Left lung (tissue), 10 donors: ENCODE measurements around the gene CAPZB. TPM values are rescaled to one million over a fixed set of nuclear protein-coding genes. Genes with fewer than 3 reads are reported as not detected.

Experiments
- ATAC-seq: fragments of 200-7000 bp; cut with Tn5 transposase; one replicate; pipeline ENCODE4 v1.9.1; 2020; ENCODE audit warnings: moderate library complexity
- DNase-seq, 4 donors: peaks; one replicate each; pipeline ENCODE4 v3.0.0-alpha.2; 2013 to 2020
- H3K27ac ChIP-seq, 2 donors: fragments of 200-600 bp; sonication (generic) in 1 of 2; one replicate each; pipeline versions ENCODE4 v1.5.0 to v1.8.0; 2020 to 2021
- H3K27me3 ChIP-seq, 2 donors: fragments of 200-600 bp; sonication (generic) in 1 of 2; one replicate each; pipeline versions ENCODE4 v1.5.0 to v1.8.0; 2020 to 2021
- H3K36me3 ChIP-seq, 2 donors: fragments of 200-600 bp; sonication (generic) in 1 of 2; one replicate each; pipeline versions ENCODE4 v1.5.0 to v1.8.0; 2020 to 2021
- H3K4me1 ChIP-seq, 2 donors: fragments of 200-600 bp; one replicate each; pipeline ENCODE4 v1.8.0; 2021
- H3K4me3 ChIP-seq, 2 donors: fragments of 200-600 bp; sonication (generic) in 1 of 2; one replicate each; pipeline versions ENCODE4 v1.5.0 to v1.8.0; 2020 to 2021; ENCODE audit warnings: mild to moderate bottlenecking in 1 of 2
- H3K9me3 ChIP-seq, 2 donors: fragments of 200-600 bp; sonication (generic) in 1 of 2; one replicate each; pipeline versions ENCODE4 v1.5.0 to v1.8.0; 2020 to 2021
- intact Hi-C, 2 donors: fragments of 100-400 bp; cut with DNase I; formaldehyde crosslinking; loops; one replicate each; pipeline versions ENCODE4 v1.11.2 to v1.14.2; 2022
- polyA plus RNA-seq, 6 donors: library from polyadenylated mRNA; unstranded; fragments of 120-200 nt; gene quantifications; one replicate each; pipeline ENCODE4 v1.2.1, GENCODE V29; 2013; ENCODE audit not compliant: insufficient read length in 6 of 6
- total RNA-seq, 2 donors: library from RNA; stranded (reverse); fragmentation: NEBNext Ultra II Directional; extraction: Animal tissue kit (Norgen Biotek cat#: 25700); gene quantifications; one replicate each; pipeline ENCODE4 v1.2.1, GENCODE V29; 2021
- TF ChIP-seq, protein P1 (sequence below), 2 donors: fragments of 200-600 bp; sonication (generic) in 1 of 2; IDR thresholded peaks; one replicate each; pipeline versions ENCODE4 v1.5.0 to v1.8.0; 2021; ENCODE audit warnings: antibody characterized with exemption in 2 of 2
- donor health status: DM: no; HTN: yes; CAD: no.
- donor health status: DM: no; HTN: no; CAD: no.

CAPZB gene
- total and polyA plus RNA-seq, 8 donors: 223 to 327 (median 256) TPM

DNA sequence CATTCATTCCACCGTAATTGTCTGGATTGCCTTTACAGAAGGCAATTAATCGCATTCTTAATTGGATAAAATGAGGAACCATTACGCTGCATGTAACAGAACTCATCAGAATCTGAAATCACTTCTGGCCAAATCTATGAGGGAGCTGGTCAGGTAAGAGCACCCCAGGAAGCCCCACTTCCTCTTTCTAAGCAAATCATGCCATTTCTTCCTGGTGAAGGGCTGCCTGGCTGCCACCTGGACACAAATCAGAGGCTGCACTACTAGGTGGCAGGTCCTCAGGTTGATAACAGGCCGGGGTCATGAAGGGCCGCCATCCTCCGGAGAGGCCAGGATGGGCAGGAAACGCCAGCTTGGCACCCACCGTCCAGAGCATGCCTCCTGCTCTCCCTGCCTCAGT lies 73.7 kb downstream of the CAPZB start:
- ATAC-seq: no peak
- peaks cover 14 to 20% of the 10 kb centered on the region in 2 donors for H3K4me1 ChIP-seq
- H3K27ac ChIP-seq: no peak overlapping the region
- no peak overlapping the region for H3K4me3 ChIP-seq
- TF ChIP-seq, protein P1, sequence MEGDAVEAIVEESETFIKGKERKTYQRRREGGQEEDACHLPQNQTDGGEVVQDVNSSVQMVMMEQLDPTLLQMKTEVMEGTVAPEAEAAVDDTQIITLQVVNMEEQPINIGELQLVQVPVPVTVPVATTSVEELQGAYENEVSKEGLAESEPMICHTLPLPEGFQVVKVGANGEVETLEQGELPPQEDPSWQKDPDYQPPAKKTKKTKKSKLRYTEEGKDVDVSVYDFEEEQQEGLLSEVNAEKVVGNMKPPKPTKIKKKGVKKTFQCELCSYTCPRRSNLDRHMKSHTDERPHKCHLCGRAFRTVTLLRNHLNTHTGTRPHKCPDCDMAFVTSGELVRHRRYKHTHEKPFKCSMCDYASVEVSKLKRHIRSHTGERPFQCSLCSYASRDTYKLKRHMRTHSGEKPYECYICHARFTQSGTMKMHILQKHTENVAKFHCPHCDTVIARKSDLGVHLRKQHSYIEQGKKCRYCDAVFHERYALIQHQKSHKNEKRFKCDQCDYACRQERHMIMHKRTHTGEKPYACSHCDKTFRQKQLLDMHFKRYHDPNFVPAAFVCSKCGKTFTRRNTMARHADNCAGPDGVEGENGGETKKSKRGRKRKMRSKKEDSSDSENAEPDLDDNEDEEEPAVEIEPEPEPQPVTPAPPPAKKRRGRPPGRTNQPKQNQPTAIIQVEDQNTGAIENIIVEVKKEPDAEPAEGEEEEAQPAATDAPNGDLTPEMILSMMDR (IDR thresholded peaks at IDR 0.05): no peak
- DNase-seq: no peak
- H3K9me3 ChIP-seq: no peaks in the 10 kb centered on the region
- intact Hi-C loops: no loop called here
- H3K36me3 ChIP-seq: peaks cover 0 to 25% of the 10 kb centered on the region in 2 donors
- no peaks in the 10 kb centered on the region for H3K27me3 ChIP-seq

- TF ChIP-seq, protein P1 (IDR thresholded peaks at IDR 0.05): no peak
- intact Hi-C loops: no loop called here
- Histone ChIP-seq H3K27me3 (no peaks in the 10 kb centered on the region), H3K4me1 (peaks cover 15 to 22% of the 10 kb centered on the region in 2 donors), H3K9me3 (no peaks in the 10 kb centered on the region), H3K27ac (no peak overlapping the region), H3K4me3 (no peak overlapping the region), H3K36me3 (peaks cover 0 to 14% of the 10 kb centered on the region in 2 donors)
- no peak for DNase-seq
- ATAC-seq: no peak
Measured at GRCh38 chr1:19410393-19410792, 74.9 kb downstream of the CAPZB start.

DNA sequence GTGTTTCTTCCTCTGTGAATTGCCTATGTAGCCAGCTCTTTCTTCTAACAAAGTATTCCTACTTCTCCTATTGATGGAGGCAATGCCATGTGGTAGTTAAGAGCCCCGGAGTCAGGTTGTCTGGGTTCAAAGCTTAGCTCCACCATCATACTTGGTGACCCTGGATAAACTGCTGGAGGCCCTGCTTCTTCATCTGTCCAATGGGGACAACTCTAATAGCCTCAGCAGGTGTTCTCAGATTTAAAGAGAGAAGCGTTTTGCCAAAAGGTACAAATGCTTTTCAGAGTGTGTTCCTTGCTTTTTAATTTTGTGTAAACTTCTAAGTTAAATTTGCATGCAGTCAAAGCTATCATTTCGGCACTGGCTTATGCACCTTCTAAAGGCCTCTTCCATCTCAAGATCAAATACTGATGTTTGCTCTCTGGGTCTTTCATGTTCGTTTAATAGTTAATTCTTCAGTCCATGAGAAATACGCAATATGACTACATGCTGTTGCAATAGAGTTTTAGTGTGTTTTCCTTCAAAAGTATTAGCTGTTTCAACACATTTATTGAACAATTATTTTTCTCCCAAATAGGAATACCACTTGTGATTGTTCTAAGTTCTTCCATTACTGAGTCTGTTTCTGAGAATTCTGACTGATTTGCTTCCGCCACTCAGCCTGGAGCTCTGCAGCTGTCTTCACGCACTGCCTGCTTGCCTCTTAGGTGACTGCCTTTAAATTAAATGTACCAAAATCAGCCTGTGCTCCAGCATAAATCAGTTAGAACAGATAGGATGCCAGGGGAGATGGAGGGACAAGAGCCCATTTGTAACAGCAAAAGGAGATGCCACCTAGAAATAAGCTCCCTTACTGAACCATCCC lies 75.6 kb downstream of the CAPZB start:
- Histone ChIP-seq H3K27me3 (no peaks in the 10 kb centered on the region), H3K27ac (no peak overlapping the region), H3K36me3 (peaks cover 0 to 13% of the 10 kb centered on the region in 2 donors), H3K4me3 (no peak overlapping the region), H3K9me3 (no peaks in the 10 kb centered on the region), H3K4me1 (peaks cover 14 to 25% of the 10 kb centered on the region in 2 donors)
- no peak for DNase-seq
- intact Hi-C loops: no loop called here
- TF ChIP-seq, protein P1 (IDR thresholded peaks at IDR 0.05): no peak
- no peak for ATAC-seq

DNA sequence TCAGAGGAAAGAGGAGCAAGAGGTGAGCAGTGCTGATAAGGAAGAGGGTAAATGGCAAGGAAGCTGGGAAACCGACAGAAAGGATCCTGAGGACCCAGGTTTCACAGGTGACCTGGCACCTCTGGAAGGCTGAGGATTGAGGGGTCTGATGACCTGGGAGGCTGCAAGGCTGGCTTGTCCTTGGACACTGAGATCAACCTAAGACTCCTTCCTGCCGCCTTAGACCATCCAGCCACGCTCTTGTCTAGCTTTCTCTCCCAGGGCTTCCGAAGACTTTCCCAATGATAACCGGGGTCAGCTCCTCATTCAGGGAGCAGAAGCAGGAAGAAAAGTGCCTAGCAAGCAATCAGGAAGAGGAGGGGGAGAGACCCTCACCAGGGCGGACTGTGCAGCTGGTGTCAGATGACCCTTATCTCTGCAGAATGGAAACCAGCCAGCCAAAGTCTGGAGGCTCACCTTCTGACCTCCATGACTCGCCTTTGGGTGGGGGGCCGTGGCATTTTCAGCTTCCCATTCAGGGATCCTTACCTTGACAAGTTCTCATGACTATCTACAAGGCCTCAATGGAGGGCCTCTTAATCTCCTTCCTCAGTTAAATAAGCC lies 77.7 kb downstream of the CAPZB start:
- Histone ChIP-seq H3K27me3 (no peaks in the 10 kb centered on the region), H3K36me3 (peaks cover 0 to 23% of the 10 kb centered on the region in 2 donors), H3K27ac (no peak overlapping the region), H3K9me3 (no peaks in the 10 kb centered on the region), H3K4me3 (no peak overlapping the region), H3K4me1 (peaks cover 6 to 25% of the 10 kb centered on the region in 2 donors)
- ATAC-seq (no peak), DNase-seq (no peak)
- intact Hi-C loops: no loop called here
- TF ChIP-seq, protein P1 (IDR thresholded peaks at IDR 0.05): no peak

GRCh38 chr1:19406680-19407079 lies 78.7 kb downstream of the CAPZB start:
- Histone ChIP-seq H3K4me1 (peaks cover 9 to 25% of the 10 kb centered on the region in 2 donors), H3K27me3 (no peaks in the 10 kb centered on the region), H3K9me3 (no peaks in the 10 kb centered on the region), H3K36me3 (peaks cover 0 to 21% of the 10 kb centered on the region in 2 donors), H3K4me3 (no peak overlapping the region), H3K27ac (no peak overlapping the region)
- intact Hi-C loops: no loop called here
- DNase-seq: no peak
- TF ChIP-seq, protein P1 (IDR thresholded peaks at IDR 0.05): no peak
- no peak for ATAC-seq
